Naive thymus-derived CD4-positive, alpha-beta T cell (primary cell): ENCODE results near the gene LSP1. TPM values are rescaled to one million over a fixed set of nuclear protein-coding genes. Genes with fewer than 3 reads are reported as not detected.

ENCODE experiments used
- ATAC-seq: fragments of 150-1000 bp; cut with Tn5 transposase; 2 replicates; pipeline ENCODE4 v1.10.0; 2021; ENCODE audit warnings: mild to moderate bottlenecking, moderate library complexity
- CTCF ChIA-PET: fragments of 350-600 bp; sonication (Branson Sonifier 250); formaldehyde crosslinking; loops from one replicate; lab custom pipeline; 2021; ENCODE audit warnings: antibody characterized with exemption; lab: Charles Lee
- POLR2A ChIA-PET: fragments of 350-600 bp; sonication (Branson Sonifier 250); formaldehyde crosslinking; loops from one replicate; lab custom pipeline; 2021; ENCODE audit warnings: antibody characterized with exemption, inconsistent platforms; lab: Charles Lee
- DNase-seq, 9 donors: peaks; one replicate each; pipeline versions ENCODE4 v3.0.0 to v3.0.0-alpha.2; 2020 to 2022; ENCODE audit warnings: mixed read lengths in 1 of 9
- H3K27ac ChIP-seq: one replicate; pipeline ENCODE4 v1.7.0; 2013; ENCODE audit warnings: mild to moderate bottlenecking, low read depth, low read length, moderate library complexity
- H3K27me3 ChIP-seq, 2 donors: one replicate each; pipeline ENCODE4 v1.7.0; 2013; ENCODE audit warnings: low read length in 2 of 2, mild to moderate bottlenecking in 2 of 2, moderate library complexity in 2 of 2; ENCODE audit not compliant: control insufficient read depth in 2 of 2, insufficient read depth in 2 of 2
- H3K36me3 ChIP-seq, 3 experiments: 1 replicate in 2 of 3; 2 replicates in 1 of 3; pipeline ENCODE4 v1.7.0; 2013; ENCODE audit warnings: low read length in 3 of 3, mild to moderate bottlenecking in 3 of 3, moderate library complexity in 1 of 3; ENCODE audit not compliant: insufficient read depth in 3 of 3, control insufficient read depth in 2 of 3
- H3K4me1 ChIP-seq, 2 donors: one replicate each; pipeline ENCODE4 v1.7.0; 2013; ENCODE audit warnings: low read length in 2 of 2, mild to moderate bottlenecking in 2 of 2, moderate library complexity in 1 of 2; ENCODE audit not compliant: control insufficient read depth in 2 of 2, insufficient read depth in 2 of 2
- H3K4me3 ChIP-seq: 2 replicates; pipeline ENCODE4 v1.7.0; 2013; ENCODE audit warnings: mild to moderate bottlenecking, low read length
- H3K9me3 ChIP-seq, 3 experiments: 1 replicate in 2 of 3; 2 replicates in 1 of 3; pipeline ENCODE4 v1.7.0; 2013; ENCODE audit warnings: low read length in 3 of 3; ENCODE audit not compliant: control insufficient read depth in 2 of 3
- H3K27ac Mint-ChIP-seq, 9 donors: one replicate each; pipeline ENCODE4 v1.8.0; 2020 to 2022; ENCODE audit warnings: mixed read lengths in 9 of 9, mild to moderate bottlenecking in 8 of 9, moderate library complexity in 5 of 9, inconsistent platforms in 2 of 9
- H3K27me3 Mint-ChIP-seq, 5 donors: one replicate each; pipeline ENCODE4 v1.8.0; 2021 to 2022; ENCODE audit warnings: mixed read lengths in 5 of 5, mild to moderate bottlenecking in 1 of 5
- H3K36me3 Mint-ChIP-seq, 5 donors: one replicate each; pipeline ENCODE4 v1.8.0; 2020 to 2022; ENCODE audit warnings: mixed read lengths in 5 of 5, mild to moderate bottlenecking in 3 of 5, inconsistent platforms in 1 of 5
- H3K4me1 Mint-ChIP-seq, 7 donors: one replicate each; pipeline ENCODE4 v1.8.0; 2020 to 2022; ENCODE audit warnings: mixed read lengths in 7 of 7, mild to moderate bottlenecking in 3 of 7, inconsistent platforms in 1 of 7
- H3K4me3 Mint-ChIP-seq, 10 donors: one replicate each; pipeline ENCODE4 v1.8.0; 2020 to 2022; ENCODE audit warnings: mild to moderate bottlenecking in 10 of 10, mixed read lengths in 10 of 10, moderate library complexity in 6 of 10, inconsistent platforms in 2 of 10
- H3K9me3 Mint-ChIP-seq, 11 donors: one replicate each; pipeline ENCODE4 v1.8.0; 2020 to 2022; ENCODE audit warnings: mixed read lengths in 11 of 11, mild to moderate bottlenecking in 4 of 11, inconsistent platforms in 1 of 11, moderate library complexity in 1 of 11
- intact Hi-C, 2 donors: fragments of 100-400 bp; cut with micrococcal nuclease; formaldehyde crosslinking; loops; one replicate each; pipeline ENCODE4 v1.15.1; 2023
- polyA plus RNA-seq, 2 donors: library from polyadenylated mRNA; unstranded; fragments of 300-500 nt; fragmentation: Illumina TruSeq; gene quantifications; one replicate each; pipeline ENCODE4 v1.2.3, GENCODE V29; 2021
- total RNA-seq, 6 experiments: library from RNA in 5 of 6; stranded (reverse) in 5 of 6; gene quantifications; 1 replicate in 5 of 6; 2 replicates in 1 of 6; pipeline ENCODE4 v1.2.3 and lab custom pipeline; 2021 to 2026

Gene LSP1
- total and polyA plus RNA-seq, 7 experiments from 2014 or later, result 248 to 578 (median 295) TPM

- peaks cover 0 to 2% (median 0%) of the 10 kb centered on the region in 5 donors for H3K36me3 Mint-ChIP-seq
- H3K27me3 Mint-ChIP-seq, result no peaks in the 10 kb centered on the region
- Histone ChIP-seq H3K27me3 (no peaks in the 10 kb centered on the region), H3K4me3 (no peak overlapping the region), H3K27ac (no peak overlapping the region), H3K36me3 (peaks cover 9 to 55% (median 10%) of the 10 kb centered on the region in 3 experiments), H3K9me3 (no peaks in the 10 kb centered on the region), H3K4me1 (peaks cover 0 to 3% of the 10 kb centered on the region in 2 donors)
- CTCF ChIA-PET, result interaction anchor here (1.2 to 3.5 kb wide), 5 partner anchors 28 to 48 kb away, joined by 4 to 12 read pairs (median 6); partner anchors contain the start of gene LSP1
- peak overlapping the region in 2 of 9 donors; percentile 14 to 58 for H3K27ac Mint-ChIP-seq
- H3K9me3 Mint-ChIP-seq, result no peaks in the 10 kb centered on the region
- peaks cover 6 to 36% (median 10%) of the 10 kb centered on the region in 7 donors for H3K4me1 Mint-ChIP-seq
- intact Hi-C loops, result loop anchor here (5.0 kb wide), 1 partner anchor 36 kb away; the partner anchor contains the start of gene TNNT3 (in 2 of the 2)
- POLR2A ChIA-PET, result interaction anchor here (0.6 to 1.8 kb wide), 3 partner anchors 11 to 274 kb away, joined by 3 to 15 read pairs (median 3); no protein-coding TSS in a partner anchor
- ATAC-seq, result no peak
- no peak for DNase-seq
- H3K4me3 Mint-ChIP-seq, result no peak overlapping the region
Measured at GRCh38 chr11:1880746-1881441, 28.0 kb downstream of the LSP1 start.

- Histone ChIP-seq H3K4me1 (peaks cover 0 to 3% of the 10 kb centered on the region in 2 donors), H3K9me3 (no peaks in the 10 kb centered on the region), H3K27ac (peak overlapping the region; percentile 46), H3K36me3 (peaks cover 10 to 63% (median 12%) of the 10 kb centered on the region in 3 experiments), H3K27me3 (no peaks in the 10 kb centered on the region), H3K4me3 (no peak overlapping the region)
- Mint-ChIP-seq H3K4me1 (peaks cover 6 to 29% (median 10%) of the 10 kb centered on the region in 7 donors), H3K9me3 (no peaks in the 10 kb centered on the region), H3K27ac (no peak overlapping the region), H3K36me3 (peaks cover 0 to 2% (median 0%) of the 10 kb centered on the region in 5 donors), H3K4me3 (no peak overlapping the region), H3K27me3 (no peaks in the 10 kb centered on the region)
- DNase-seq (peak in 2 of 9 donors; percentile 19 to 35), ATAC-seq (peak; percentile 36)
- POLR2A ChIA-PET, result interaction anchor here (0.6 to 2.9 kb wide), 6 partner anchors 10 to 273 kb away, joined by 3 to 37 read pairs (median 4); partner anchors contain the start of genes LSP1 and PRR33
- CTCF ChIA-PET, result interaction anchor here (0.6 to 2.4 kb wide), 26 partner anchors 9 to 270 kb away, joined by 3 to 12 read pairs (median 4); partner anchors contain the start of gene PRR33
- intact Hi-C loops, result loop anchor here (1.0 to 5.0 kb wide), 4 partner anchors 28 to 270 kb away; partner anchors contain the start of genes TNNT3 (in 2 of the 2) and LSP1 (in 1 of the 2)
Measured at GRCh38 chr11:1881442-1882264, 28.8 kb downstream of the LSP1 start.

- Mint-ChIP-seq H3K36me3 (peaks cover 0 to 2% (median 0%) of the 10 kb centered on the region in 5 donors), H3K4me1 (peaks cover 6 to 29% (median 11%) of the 10 kb centered on the region in 7 donors), H3K9me3 (no peaks in the 10 kb centered on the region), H3K27me3 (no peaks in the 10 kb centered on the region), H3K4me3 (no peak overlapping the region), H3K27ac (peak overlapping the region in 4 of 9 donors; percentile 20 to 60 (median 48))
- no peaks in the 10 kb centered on the region for H3K27me3 ChIP-seq
- peak overlapping the region; percentile 46 for H3K27ac ChIP-seq
- peaks cover 10 to 72% (median 15%) of the 10 kb centered on the region in 3 experiments for H3K36me3 ChIP-seq
- H3K9me3 ChIP-seq, result no peaks in the 10 kb centered on the region
- peaks cover 0 to 3% of the 10 kb centered on the region in 2 donors for H3K4me1 ChIP-seq
- ChIA-PET CTCF (interaction anchor here (0.6 to 2.4 kb wide), 28 partner anchors 8 to 312 kb away, joined by 3 to 12 read pairs (median 4); partner anchors contain the start of gene PRR33), POLR2A (interaction anchor here (0.7 to 2.9 kb wide), 5 partner anchors 9 to 65 kb away, joined by 3 to 37 read pairs (median 7); partner anchors contain the start of genes LSP1 and PRR33)
- H3K4me3 ChIP-seq, result no peak overlapping the region
- peak; percentile 89 for ATAC-seq
- intact Hi-C loops, result loop anchor here (1.0 to 5.0 kb wide), 4 partner anchors 29 to 269 kb away; partner anchors contain the start of genes TNNT3 (in 2 of the 2) and LSP1 (in 1 of the 2)
- peak; percentile 65 to 87 (median 80) for DNase-seq
Measured at GRCh38 chr11:1882265-1883238, 29.7 kb downstream of the LSP1 start.

DNA sequence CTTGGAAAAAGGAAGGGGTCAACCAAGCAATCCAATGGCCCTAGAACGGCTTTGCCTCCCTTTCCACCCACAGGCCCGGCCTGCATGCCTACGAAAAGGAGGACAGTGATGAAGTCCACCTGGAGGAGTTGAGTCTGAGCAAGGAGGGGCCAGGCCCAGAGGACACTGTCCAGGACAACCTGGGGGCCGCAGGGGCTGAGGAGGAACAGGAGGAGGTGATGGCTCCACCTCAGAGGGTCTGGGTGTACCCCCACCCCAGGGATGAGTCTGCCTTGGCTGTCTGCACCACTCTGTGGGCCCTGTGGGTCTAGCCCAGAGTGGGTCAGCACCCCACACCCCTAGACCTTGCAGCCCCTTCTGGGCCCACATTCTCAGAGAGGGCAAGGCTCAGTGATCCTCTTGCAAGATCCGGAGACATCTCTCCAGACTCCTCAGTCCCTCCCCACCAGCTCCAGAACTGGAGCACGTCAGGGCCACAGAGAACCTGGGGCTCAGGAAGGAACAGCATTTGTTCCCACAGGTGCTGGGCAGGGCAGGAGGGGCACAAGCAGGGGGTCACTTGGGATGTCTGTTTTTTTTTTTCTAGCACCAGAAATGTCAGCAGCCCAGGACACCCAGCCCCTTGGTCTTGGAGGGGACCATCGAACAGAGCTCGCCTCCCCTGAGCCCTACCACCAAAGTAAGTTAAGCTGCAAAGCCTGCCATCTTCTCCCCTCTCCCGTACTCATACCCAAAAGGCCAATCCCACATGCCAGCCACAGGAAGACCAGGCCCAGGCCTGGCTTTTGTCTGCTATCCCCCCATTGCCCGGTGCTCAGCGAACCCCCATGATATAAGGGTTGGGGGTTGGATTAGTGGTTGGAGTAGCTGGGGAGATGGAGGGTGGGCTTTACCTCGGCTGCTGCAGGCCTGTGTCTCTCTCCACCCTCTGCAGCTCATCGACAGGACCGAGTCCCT, 30.7 kb downstream of the LSP1 start:
- Mint-ChIP-seq H3K36me3 (peaks cover 0 to 4% (median 0%) of the 10 kb centered on the region in 5 donors), H3K27ac (peak overlapping the region in 2 of 9 donors; percentile 32), H3K9me3 (no peaks in the 10 kb centered on the region), H3K4me3 (no peak overlapping the region), H3K27me3 (no peaks in the 10 kb centered on the region), H3K4me1 (peaks cover 10 to 30% (median 21%) of the 10 kb centered on the region in 7 donors)
- no peak overlapping the region for H3K4me3 ChIP-seq
- no peaks in the 10 kb centered on the region for H3K27me3 ChIP-seq
- no peak overlapping the region for H3K27ac ChIP-seq
- POLR2A ChIA-PET, result interaction anchor here (0.6 to 2.9 kb wide), 3 partner anchors 32 to 231 kb away, joined by 3 to 37 read pairs (median 7); partner anchors contain the start of gene LSP1
- no peak for ATAC-seq
- CTCF ChIA-PET, result interaction anchor here (0.5 to 2.4 kb wide), 6 partner anchors 18 to 231 kb away, joined by 3 to 10 read pairs (median 4); partner anchors contain the start of gene TNNT3
- DNase-seq, result no peak
- H3K9me3 ChIP-seq, result no peaks in the 10 kb centered on the region
- H3K36me3 ChIP-seq, result peaks cover 10 to 83% (median 18%) of the 10 kb centered on the region in 3 experiments
- intact Hi-C loops, result loop anchor here (5.0 kb wide), 1 partner anchor 34 kb away; the partner anchor contains the start of gene TNNT3 (in 2 of the 2)
- H3K4me1 ChIP-seq, result peaks cover 6 to 12% of the 10 kb centered on the region in 2 donors
